ENCODE measurements around the gene TTC13. TPM values are rescaled to one million over a fixed set of nuclear protein-coding genes. Genes with fewer than 3 reads are reported as not detected.

The TTC13 gene
- total and polyA plus RNA-seq, 2 of the 4 experiments (the other 2 are of a cell fraction), result 6.1 to 9.1 TPM

GRCh38 chr1:230958370-230958769, 20.3 kb downstream of the TTC13 start:
- TF ChIP-seq ELK1 (IDR thresholded peaks at IDR 0.05; ENCODE audit: borderline replicate concordance, low read depth, low read length), result no peak
- no peak for TF ChIP-seq USF2 (IDR thresholded peaks at IDR 0.05; ENCODE audit: low read depth, low read length)
- TF ChIP-seq CHD1 (IDR thresholded peaks at IDR 0.05; ENCODE audit: low read depth, low read length), result no peak
- TF ChIP-seq MXI1 (IDR thresholded peaks at IDR 0.05; ENCODE audit: borderline replicate concordance, low read depth, low read length), result no peak
- TF ChIP-seq RAD21 (IDR thresholded peaks at IDR 0.05; ENCODE audit: low read length), result no peak
- no peak for TF ChIP-seq FOS (IDR thresholded peaks at IDR 0.05; ENCODE audit: low read depth, low read length)
- TF ChIP-seq CTCF (conservative IDR thresholded peaks at IDR 0.05; ENCODE audit: low read depth, low read length), result no peak
- no peak for TF ChIP-seq SMC3 (IDR thresholded peaks at IDR 0.05; ENCODE audit: low read depth, low read length)
- no peak for TF ChIP-seq MAFK (IDR thresholded peaks at IDR 0.05; ENCODE audit: low read depth, low read length)
- TF ChIP-seq MAZ (IDR thresholded peaks at IDR 0.05; ENCODE audit: borderline replicate concordance, low read depth, low read length), result no peak
- TF ChIP-seq BHLHE40 (IDR thresholded peaks at IDR 0.05; ENCODE audit: low read depth, low read length), result no peak
- TF ChIP-seq NFE2L2 (IDR thresholded peaks at IDR 0.05; ENCODE audit: low read depth, low read length), result no peak
- no peak for TF ChIP-seq RFX5 (IDR thresholded peaks at IDR 0.05; ENCODE audit: low read depth, low read length)
- TF ChIP-seq POLR2A (IDR thresholded peaks at IDR 0.05; ENCODE audit: low read depth, low read length), result no peak
- TF ChIP-seq CEBPB (IDR thresholded peaks at IDR 0.05; ENCODE audit: low read depth, low read length), result no peak
- TF ChIP-seq RCOR1 (IDR thresholded peaks at IDR 0.05; ENCODE audit: insufficient replicate concordance, low read length), result no peak
- Histone ChIP-seq H2AK9ac (replicated peaks; ENCODE audit: low read depth, low read length, poor library complexity) (no peak overlapping the region), H3K9me3 (ENCODE audit: control insufficient read depth, insufficient read depth, low read length) (no peaks in the 10 kb centered on the region), H3K9ac (ENCODE audit: low read depth, low read length) (no peak overlapping the region), H3K27me3 (ENCODE audit: control insufficient read depth, insufficient read depth, low read length) (no peaks in the 10 kb centered on the region), H3K4me1 (ENCODE audit: control insufficient read depth, insufficient read depth, low read length) (no peaks in the 10 kb centered on the region), H3K18ac (ENCODE audit: low read depth, low read length) (no peak overlapping the region), H2AFZ (replicated peaks; ENCODE audit: low read length, poor library complexity) (no peak overlapping the region), H4K8ac (ENCODE audit: low read depth in 2 of 2, low read length in 2 of 2) (no peak overlapping the region), H3K56ac (ENCODE audit: extremely low read depth, insufficient read depth, low read length) (no peak overlapping the region), H3K14ac (replicated peaks; ENCODE audit: low read depth, low read length) (no peak overlapping the region), H2BK5ac (ENCODE audit: low read depth, low read length, poor library complexity, severe bottlenecking) (no peak overlapping the region), H3K27ac (ENCODE audit: insufficient read depth, low read length) (no peak overlapping the region), H4K5ac (ENCODE audit: low read depth, low read length) (no peak overlapping the region), H4K20me1 (ENCODE audit: insufficient read depth, low read length) (no peaks in the 10 kb centered on the region), H3K79me1 (ENCODE audit: low read depth in 1 of 2, low read length in 2 of 2) (0 out of 4 replicates have a peak, but pooled peaks cover 0 to 3% of the 10 kb centered on the region in 2 experiments), H2AK5ac (ENCODE audit: low read depth, low read length) (no peak overlapping the region), H3K4me3 (ENCODE audit: insufficient read depth, low read depth, low read length) (no peak overlapping the region), H3K4me2 (ENCODE audit: low read depth, low read length) (no peak overlapping the region), H3K4ac (ENCODE audit: low read depth, low read length) (no peak overlapping the region), H4K91ac (ENCODE audit: insufficient read depth, low read depth, low read length) (no peak overlapping the region), H3K36me3 (ENCODE audit: control insufficient read depth, insufficient read depth, low read length) (no peaks in the 10 kb centered on the region), H2BK15ac (ENCODE audit: low read depth, low read length) (no peak overlapping the region), H3K23ac (ENCODE audit: low read depth, low read length) (no peak overlapping the region), H2BK120ac (ENCODE audit: low read depth, low read length) (no peak overlapping the region), H3K9me1 (ENCODE audit: insufficient read depth, low read length) (no peaks in the 10 kb centered on the region), H2BK20ac (ENCODE audit: low read depth, low read length) (no peak overlapping the region)
- ChIA-PET CTCF (interaction anchor here (1.2 kb wide), 1 partner anchor 9 kb away, joined by 6 read pairs; no protein-coding TSS in a partner anchor), POLR2A (ENCODE audit: unreplicated experiment) (no interaction called here)
- no peak for ATAC-seq (ENCODE audit: low read depth)
- no peak for DNase-seq
- no TSS peak for BruUV-seq (replicated peaks)
- dilution Hi-C loops (cut with HindIII; ENCODE audit: low sequenced_read_pairs, unreplicated experiment) (no loop called here), in situ Hi-C loops (cut with MboI; ENCODE audit: low sequenced_read_pairs) (no loop called here), intact Hi-C loops (cut with micrococcal nuclease) (no loop called here)
- WGBS, 2 experiments (ENCODE audit: extremely low coverage in 2 of 2, insufficient read length in 1 of 2), result no CpG with 5 or more reads among the region's 4 CpGs
